Omental fat pad (tissue), 4 donors: ENCODE results near the gene TIAM2. TPM values are rescaled to one million over a fixed set of nuclear protein-coding genes. Genes with fewer than 3 reads are reported as not detected.

Source experiments
- ATAC-seq: fragments of 150-250 bp; one replicate; pipeline ENCODE4 v1.9.1; 2016; ENCODE audit warnings: mild to moderate bottlenecking, moderate library complexity; ENCODE audit not compliant: low FRiP score
- DNase-seq: peaks from one replicate; pipeline ENCODE4 v3.0.0-alpha.2; 2019; ENCODE audit warnings: low spot score
- total RNA-seq, 4 donors: library from RNA; depleted of rRNA; stranded (reverse); fragments of >200 nt; gene quantifications; one replicate each; pipeline ENCODE4 v1.1.0, GENCODE V29; 2016
- TF ChIP-seq, protein P1 (sequence below), 3 donors: fragments of 450-650 bp; IDR thresholded peaks; one replicate each; pipeline ENCODE4 v1.5.1; 2016 to 2017; ENCODE audit warnings: antibody characterized with exemption in 3 of 3, mild to moderate bottlenecking in 3 of 3, moderate library complexity in 2 of 3

The TIAM2 gene
- total RNA-seq, 4 donors from 2014 or later: 4.8 to 10.6 (median 6.4) TPM

- ATAC-seq (no peak), DNase-seq (no peak)
- TF ChIP-seq, protein P1, sequence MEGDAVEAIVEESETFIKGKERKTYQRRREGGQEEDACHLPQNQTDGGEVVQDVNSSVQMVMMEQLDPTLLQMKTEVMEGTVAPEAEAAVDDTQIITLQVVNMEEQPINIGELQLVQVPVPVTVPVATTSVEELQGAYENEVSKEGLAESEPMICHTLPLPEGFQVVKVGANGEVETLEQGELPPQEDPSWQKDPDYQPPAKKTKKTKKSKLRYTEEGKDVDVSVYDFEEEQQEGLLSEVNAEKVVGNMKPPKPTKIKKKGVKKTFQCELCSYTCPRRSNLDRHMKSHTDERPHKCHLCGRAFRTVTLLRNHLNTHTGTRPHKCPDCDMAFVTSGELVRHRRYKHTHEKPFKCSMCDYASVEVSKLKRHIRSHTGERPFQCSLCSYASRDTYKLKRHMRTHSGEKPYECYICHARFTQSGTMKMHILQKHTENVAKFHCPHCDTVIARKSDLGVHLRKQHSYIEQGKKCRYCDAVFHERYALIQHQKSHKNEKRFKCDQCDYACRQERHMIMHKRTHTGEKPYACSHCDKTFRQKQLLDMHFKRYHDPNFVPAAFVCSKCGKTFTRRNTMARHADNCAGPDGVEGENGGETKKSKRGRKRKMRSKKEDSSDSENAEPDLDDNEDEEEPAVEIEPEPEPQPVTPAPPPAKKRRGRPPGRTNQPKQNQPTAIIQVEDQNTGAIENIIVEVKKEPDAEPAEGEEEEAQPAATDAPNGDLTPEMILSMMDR (IDR thresholded peaks at IDR 0.05): no peak
Observed at GRCh38 chr6:155033021-155033791, 38.1 kb downstream of the TIAM2 start.

DNA sequence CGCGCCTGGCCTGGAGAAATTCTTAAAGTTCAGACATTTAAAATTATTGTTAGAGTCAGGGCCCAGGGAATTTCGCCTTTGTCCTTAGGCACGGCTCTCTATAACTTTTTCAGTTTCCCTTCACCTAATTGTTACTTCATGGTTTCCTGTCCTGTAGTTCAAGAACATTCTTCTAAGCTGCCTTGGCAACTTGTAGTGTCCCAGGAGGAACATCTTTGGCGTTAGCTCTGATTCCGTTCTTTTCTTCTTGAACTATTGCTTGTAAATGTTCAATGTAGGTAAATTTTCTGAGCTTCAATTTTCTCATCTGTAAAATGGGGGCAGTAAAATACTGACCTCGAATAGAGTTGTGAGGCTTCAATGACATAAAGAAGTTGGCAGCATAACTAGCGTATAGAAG, 41.8 kb downstream of the TIAM2 start:
- DNase-seq: no peak
- TF ChIP-seq, protein P1 (IDR thresholded peaks at IDR 0.05): no peak
- no peak for ATAC-seq

- no peak for DNase-seq
Observed at GRCh38 chr6:155038104-155038503, 43.0 kb downstream of the TIAM2 start.

GRCh38 chr6:155038527-155038926, 43.4 kb downstream of the TIAM2 start:
- DNase-seq (no peak), ATAC-seq (no peak)
- TF ChIP-seq, protein P1 (IDR thresholded peaks at IDR 0.05): no peak

More at GRCh38 chr6:155038104-155038503, 43.0 kb downstream of the TIAM2 start:
- TF ChIP-seq, protein P1 (IDR thresholded peaks at IDR 0.05): no peak
- ATAC-seq: no peak

DNA sequence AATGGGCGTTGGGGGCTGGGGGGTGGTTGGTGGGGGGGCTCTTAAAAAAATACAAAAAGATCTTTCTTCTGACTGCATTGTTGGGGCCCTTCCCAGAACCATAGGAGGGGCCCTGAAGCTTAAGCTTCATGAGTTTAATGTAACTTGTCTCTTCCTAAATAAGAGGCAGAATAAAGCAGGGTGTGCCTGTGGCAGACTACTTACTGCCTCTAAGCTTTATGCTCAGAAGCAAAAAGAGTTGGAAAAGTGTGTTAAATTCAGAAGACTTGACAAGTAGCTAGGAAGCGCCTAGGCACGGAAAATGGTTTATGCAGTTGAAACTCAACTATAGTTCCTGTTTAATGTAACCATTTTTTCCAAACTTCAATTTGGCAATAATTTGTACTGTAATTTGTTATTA, 44.5 kb downstream of the TIAM2 start:
- ATAC-seq: no peak
- DNase-seq: no peak
- TF ChIP-seq, protein P1 (IDR thresholded peaks at IDR 0.05): no peak

GRCh38 chr6:155040154-155040553, 45.0 kb downstream of the TIAM2 start:
- ATAC-seq: no peak
- DNase-seq: no peak
- TF ChIP-seq, protein P1 (IDR thresholded peaks at IDR 0.05): no peak
